ENCODE data around the gene ERGIC3.

DNA sequence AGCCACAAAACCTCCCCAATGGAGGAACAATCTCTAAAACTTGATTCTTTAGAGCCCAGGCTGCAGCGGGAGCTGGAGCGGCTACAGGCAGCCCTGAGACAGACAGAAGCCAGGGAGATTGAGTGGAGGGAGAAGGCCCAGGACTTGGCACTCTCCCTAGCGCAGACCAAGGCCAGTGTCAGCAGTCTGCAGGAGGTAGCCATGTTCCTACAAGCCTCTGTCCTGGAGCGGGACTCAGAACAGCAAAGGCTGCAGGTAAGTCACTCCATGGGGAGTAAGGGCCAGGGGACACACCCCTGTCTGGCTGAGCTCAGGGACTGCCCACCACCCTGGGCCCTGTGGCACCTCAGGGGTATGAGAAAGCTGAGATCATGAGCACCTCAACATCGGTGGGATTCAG is 37.1 kb upstream of the ERGIC3 start:
- TF ChIP-seq GATA2 (IDR thresholded peaks at IDR 0.05; ENCODE audit: low read depth, low read length) (no peak), GATA3 (IDR thresholded peaks at IDR 0.05; ENCODE audit: low read depth, low read length) (no peak)

Measured in SH-SY5Y (cell line).